ENCODE measurements around the gene GPATCH8.

GPATCH8 gene

GRCh38 chr17:44451016-44451627 lies 52.1 kb downstream of the GPATCH8 start:
- Histone ChIP-seq H3K27ac (no peak overlapping the region), H3K4me3 (no peak overlapping the region)
- DNase-seq (ENCODE audit: low spot score): no peak
- TF ChIP-seq CTCF (IDR thresholded peaks at IDR 0.05): no peak

GRCh38 chr17:44448412-44448811 lies 54.8 kb downstream of the GPATCH8 start:
- TF ChIP-seq CTCF (IDR thresholded peaks at IDR 0.05): no peak
- DNase-seq (ENCODE audit: low spot score): no peak
- H3K27ac ChIP-seq: no peak overlapping the region
- no peak overlapping the region for H3K4me3 ChIP-seq

- no peak for TF ChIP-seq CTCF (IDR thresholded peaks at IDR 0.05)
- DNase-seq (ENCODE audit: low spot score): no peak
- H3K27ac ChIP-seq: no peak overlapping the region
- no peak overlapping the region for H3K4me3 ChIP-seq
Observed at GRCh38 chr17:44444735-44445105, 58.5 kb downstream of the GPATCH8 start.

GRCh38 chr17:44442806-44443205 lies 60.4 kb downstream of the GPATCH8 start:
- Histone ChIP-seq H3K4me3 (no peak overlapping the region), H3K27ac (no peak overlapping the region)
- TF ChIP-seq CTCF (IDR thresholded peaks at IDR 0.05): no peak
- no peak for DNase-seq (ENCODE audit: low spot score)

GRCh38 chr17:44439168-44439567 lies 64.0 kb downstream of the GPATCH8 start:
- no peak for DNase-seq (ENCODE audit: low spot score)
- TF ChIP-seq CTCF (IDR thresholded peaks at IDR 0.05): no peak
- no peak overlapping the region for H3K4me3 ChIP-seq
- no peak overlapping the region for H3K27ac ChIP-seq

- H3K4me3 ChIP-seq: no peak overlapping the region
- DNase-seq (ENCODE audit: low spot score): no peak
Observed at GRCh38 chr17:44438636-44439035, 64.6 kb downstream of the GPATCH8 start.

More at GRCh38 chr17:44438636-44439035, 64.6 kb downstream of the GPATCH8 start:
- H3K27ac ChIP-seq: no peak overlapping the region
- TF ChIP-seq CTCF (IDR thresholded peaks at IDR 0.05): no peak

Measured in coronary artery (tissue), 2 donors.